Posterior cingulate gyrus (tissue), 11 donors: ENCODE results near the gene FAM83G.
"Not testable (repeated sequence)": the region's sequence is repeated elsewhere in the genome, so short reads cannot be mapped to it uniquely, and the experiment has no call there.

ENCODE experiments used
- DNase-seq, 10 donors: peaks; one replicate each; pipeline versions ENCODE4 v3.0.0 to v3.0.0-alpha.2; 2020 to 2021; ENCODE audit warnings: mixed read lengths in 3 of 10
- intact Hi-C: fragments of 100-400 bp; cut with DNase I; formaldehyde crosslinking; loops from one replicate; pipeline ENCODE4 v1.15.1; 2023

FAM83G gene

GRCh38 chr17:18959071-18959844 is 45.3 kb downstream of the FAM83G start:
- DNase-seq: peak in 3 of 10 donors; percentile 69 to 77 (median 74)

DNA sequence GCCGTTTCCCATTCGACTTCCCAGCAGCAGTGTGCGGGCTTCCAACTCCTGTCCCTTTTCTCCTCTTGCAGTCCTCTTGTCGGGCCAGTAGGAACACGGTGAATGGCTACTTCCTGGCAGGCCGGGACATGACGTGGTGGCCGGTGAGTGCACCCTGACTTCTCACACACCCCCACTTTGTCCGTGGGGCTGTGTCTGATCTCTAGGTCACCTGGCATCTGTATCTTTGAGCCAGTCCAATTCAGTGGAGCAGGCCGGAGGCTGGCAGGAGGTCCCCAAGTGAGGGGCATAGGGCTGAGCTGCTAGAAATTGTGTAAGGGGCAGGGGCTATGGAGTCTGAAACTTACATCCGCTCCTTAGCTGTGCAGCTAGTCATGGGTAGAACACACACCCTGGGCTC is 46.0 kb downstream of the FAM83G start:
- intact Hi-C loops: no loop called here
- DNase-seq: peak in 3 of 10 donors; percentile 11 to 56 (median 38)

More at GRCh38 chr17:18959071-18959844, 45.3 kb downstream of the FAM83G start:
- intact Hi-C loops: no loop called here

GRCh38 chr17:18957831-18958230 is 46.7 kb downstream of the FAM83G start:
- intact Hi-C loops: no loop called here
- DNase-seq: peak in 3 of 10 donors; percentile 3 to 31 (median 21)

DNA sequence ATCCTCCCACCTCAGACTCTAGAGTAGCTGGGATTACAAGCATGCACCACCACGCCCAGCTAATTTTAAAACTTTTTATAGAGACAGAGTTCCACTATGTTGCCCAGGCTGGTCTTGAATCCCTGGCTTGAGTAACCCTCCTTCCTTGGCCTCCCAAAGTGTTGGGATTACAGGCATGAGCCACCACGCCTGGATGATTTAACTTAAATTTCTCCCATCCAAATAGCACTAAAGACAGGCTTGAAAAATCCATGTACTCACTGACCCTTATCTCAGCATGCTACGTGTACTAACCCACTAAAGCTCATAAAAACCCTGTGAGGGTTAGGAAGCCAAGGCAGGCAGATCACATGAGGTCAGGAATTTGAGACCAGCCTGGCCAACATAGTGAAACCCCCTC is 48.0 kb downstream of the FAM83G start:
- intact Hi-C loops: no loop called here

GRCh38 chr17:18956021-18956420 is 48.5 kb downstream of the FAM83G start:
- intact Hi-C loops: not testable (repeated sequence)
- DNase-seq: peak in 1 of 10 donors; percentile 4

More for the DNA sequence above, 48.0 kb downstream of the FAM83G start:
- peak in 1 of 10 donors; percentile 2 for DNase-seq

DNA sequence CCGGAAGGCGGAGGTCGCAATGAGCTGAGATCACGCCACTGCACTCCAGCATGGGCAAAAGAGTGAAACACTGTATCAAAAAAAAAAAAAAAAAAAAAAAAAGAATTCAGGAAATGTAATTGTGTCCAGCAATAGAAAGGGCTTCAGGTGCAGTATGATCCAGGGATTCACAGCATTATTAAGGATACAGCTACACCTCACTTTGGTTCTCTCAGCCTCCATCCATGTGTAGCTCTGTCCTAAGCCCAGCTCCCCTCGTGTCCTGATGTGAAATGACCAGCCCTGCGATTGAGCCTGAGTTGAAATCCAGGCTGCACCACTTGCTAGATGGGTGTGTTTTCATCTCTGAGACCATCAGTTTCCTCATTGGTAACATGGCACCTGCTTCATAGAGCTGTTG is 49.6 kb downstream of the FAM83G start:
- DNase-seq: peak in 2 of 10 donors; percentile 5 to 15
- intact Hi-C loops: no loop called here

GRCh38 chr17:18954321-18954720 is 50.2 kb downstream of the FAM83G start:
- peak in 3 of 10 donors; percentile 53 to 70 (median 57) for DNase-seq
- intact Hi-C loops: no loop called here

GRCh38 chr17:18953231-18953728 is 51.3 kb downstream of the FAM83G start:
- peak in 3 of 10 donors; percentile 23 to 48 (median 24) for DNase-seq
- intact Hi-C loops: no loop called here

GRCh38 chr17:18951941-18952842 is 52.4 kb downstream of the FAM83G start, which contains the start of gene SLC5A10:
TSS of gene SLC5A10 (plus strand) at chr17:18952165. CDS start at chr17:18952206, 41 bp downstream.
- intact Hi-C loops: no loop called here
- peak in 3 of 10 donors; percentile 59 to 67 (median 59) for DNase-seq

DNA sequence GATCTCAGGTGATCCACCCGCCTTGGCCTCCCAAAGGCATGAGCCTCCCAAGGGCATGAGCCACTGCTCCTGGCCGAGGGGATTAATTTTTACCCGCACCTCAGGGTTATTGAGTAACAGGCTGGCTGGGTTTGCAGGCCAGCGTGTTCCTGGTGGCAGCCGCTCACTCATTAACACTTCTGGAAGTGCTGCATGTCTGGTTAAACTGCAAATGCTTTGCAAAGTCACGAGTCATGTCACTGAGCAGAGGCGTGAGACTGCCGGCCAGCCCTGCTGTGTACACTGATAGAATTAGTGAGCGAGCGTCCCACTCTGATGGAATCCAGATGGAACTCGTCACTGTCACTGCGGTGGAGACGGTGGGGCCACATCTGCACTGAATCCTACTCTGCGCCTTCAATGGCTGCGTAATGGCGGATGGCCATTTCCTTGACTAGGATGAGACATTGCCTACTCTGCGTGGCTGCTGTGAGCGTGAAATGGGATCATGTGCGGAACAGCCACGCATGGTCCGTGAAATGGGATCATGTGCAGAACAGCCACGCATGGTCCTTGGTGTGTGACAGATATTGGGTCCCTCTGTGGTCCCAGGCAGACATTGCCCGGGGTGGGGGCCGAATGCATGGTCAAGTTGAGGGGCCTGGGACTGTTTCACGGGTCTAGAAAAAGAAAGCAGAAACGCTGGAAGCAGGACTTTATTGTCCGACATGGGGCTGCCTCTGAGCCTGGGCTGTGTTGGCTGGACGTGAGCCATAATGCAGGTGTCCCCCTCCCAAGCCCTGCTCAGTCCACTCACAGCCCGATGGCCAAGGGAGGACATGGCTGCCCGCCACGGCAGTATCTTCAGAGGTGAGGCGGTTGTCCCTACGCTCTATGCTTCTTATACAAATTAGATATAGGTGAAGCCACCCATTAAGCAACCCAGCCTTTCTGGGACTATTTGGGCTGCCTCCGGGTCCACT is 53.3 kb downstream of the FAM83G start:
- intact Hi-C loops: no loop called here
- peak in 3 of 10 donors; percentile 35 to 77 (median 77) for DNase-seq

GRCh38 chr17:18950346-18950745 is 54.2 kb downstream of the FAM83G start:
- DNase-seq: peak in 2 of 10 donors; percentile 3 to 46
- intact Hi-C loops: no loop called here

GRCh38 chr17:18949566-18949965 is 55.0 kb downstream of the FAM83G start:
- DNase-seq: peak in 1 of 10 donors; percentile 44
- intact Hi-C loops: no loop called here

- intact Hi-C loops: no loop called here
- DNase-seq: peak in 2 of 10 donors; percentile 55 to 75
Observed at GRCh38 chr17:18948476-18949006, 56.0 kb downstream of the FAM83G start.

GRCh38 chr17:18947866-18948265 is 56.7 kb downstream of the FAM83G start:
- intact Hi-C loops: no loop called here
- peak in 1 of 10 donors; percentile 45 for DNase-seq

GRCh38 chr17:18946536-18946935 is 58.0 kb downstream of the FAM83G start:
- DNase-seq: no peak
- intact Hi-C loops: no loop called here

DNA sequence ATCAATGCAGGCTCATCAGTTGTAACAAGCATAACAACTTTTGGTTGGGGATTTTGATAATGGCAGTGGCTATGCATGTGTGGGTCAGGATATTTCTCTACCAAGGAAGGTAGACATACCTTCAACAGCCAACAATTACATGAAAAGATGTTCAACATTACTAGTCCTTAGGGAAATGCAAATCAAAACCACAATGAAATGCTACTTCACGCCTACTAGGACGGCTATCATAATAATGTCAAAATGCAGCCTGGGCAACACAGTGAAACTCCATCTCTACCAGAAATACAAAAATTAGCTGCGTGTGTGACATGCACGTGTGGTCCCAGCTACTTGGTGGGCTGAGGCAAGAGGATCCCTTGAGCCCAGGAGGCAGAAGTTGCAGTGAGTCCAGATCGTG is 59.9 kb downstream of the FAM83G start:
- intact Hi-C loops: no loop called here

DNA sequence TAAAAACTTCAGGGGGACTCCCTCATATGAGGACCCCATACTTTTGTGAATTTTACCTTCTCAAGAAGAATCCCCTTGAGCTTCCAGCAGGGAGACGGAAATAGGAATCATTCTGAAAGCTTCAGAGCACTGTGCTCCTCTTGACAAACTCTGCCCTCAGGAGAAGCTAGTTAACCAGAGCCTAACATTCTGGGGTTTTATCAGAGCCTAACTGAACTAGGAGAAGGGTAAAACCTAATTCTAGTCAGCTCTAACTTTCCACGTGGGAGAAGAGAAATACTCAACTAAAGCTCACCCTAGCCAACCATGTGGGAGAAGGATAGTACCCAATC is 65.9 kb downstream of the FAM83G start:
- intact Hi-C loops: no loop called here

More for the DNA sequence above, 59.9 kb downstream of the FAM83G start:
- no peak for DNase-seq

GRCh38 chr17:18937981-18938691 is 66.4 kb downstream of the FAM83G start:
- intact Hi-C loops: no loop called here
- no peak for DNase-seq

More for the DNA sequence above, 65.9 kb downstream of the FAM83G start:
- DNase-seq: no peak
